Epithelial cell of prostate (primary cell): ENCODE measurements around the gene HBS1L.
"Not testable (repeated sequence)": the region's sequence is repeated elsewhere in the genome, so short reads cannot be mapped to it uniquely, and the experiment has no call there.

ENCODE experiments used
- DNase-seq: peaks from one replicate; pipeline ENCODE4 v3.0.0-alpha.2; 2011; ENCODE audit warnings: low read depth, low spot score
- H3K27ac ChIP-seq: fragments of 450-650 bp; 2 replicates; pipeline ENCODE4 v1.5.1; 2017; ENCODE audit warnings: mild to moderate bottlenecking

HBS1L gene

DNA sequence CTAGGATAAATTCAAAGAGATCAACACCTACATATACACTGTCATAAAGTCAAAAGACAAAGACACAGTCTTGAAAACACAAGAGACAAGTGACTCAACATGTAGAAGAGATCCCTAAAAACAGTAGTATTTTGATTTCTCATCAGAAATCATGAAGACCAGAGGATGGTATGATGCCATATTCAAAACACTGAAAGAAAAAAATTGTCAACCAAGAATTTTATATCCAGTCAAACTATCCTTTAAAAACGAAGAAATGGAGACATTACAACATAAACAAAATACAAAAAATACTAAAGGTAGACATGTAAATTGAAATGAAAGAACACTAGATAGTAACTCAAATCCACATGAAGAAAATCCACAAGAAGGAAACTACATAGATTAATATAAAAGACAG, 27.3 kb upstream of the HBS1L start:
- DNase-seq = no peak
- no peak overlapping the region for H3K27ac ChIP-seq

DNA sequence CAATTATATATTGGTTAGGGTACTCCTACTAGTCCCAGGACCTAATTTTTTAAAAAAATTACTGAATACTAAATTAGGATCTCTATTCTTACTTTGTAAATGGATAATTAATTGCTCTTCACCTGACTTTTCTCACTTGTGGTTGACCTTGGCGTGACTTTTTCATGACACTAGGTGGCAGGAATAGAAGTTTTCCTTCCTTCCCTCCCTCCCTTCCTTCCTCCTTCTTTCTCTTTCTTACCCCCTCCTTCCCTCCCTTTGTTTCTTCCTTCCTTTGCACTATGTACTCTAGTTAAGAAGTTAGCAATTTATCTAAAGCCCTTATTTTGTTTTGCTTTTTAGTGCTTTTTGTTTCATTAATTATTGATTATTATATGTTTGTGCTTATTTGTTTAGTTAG, 20.4 kb upstream of the HBS1L start:
- H3K27ac ChIP-seq = no peak overlapping the region
- no peak for DNase-seq

DNA sequence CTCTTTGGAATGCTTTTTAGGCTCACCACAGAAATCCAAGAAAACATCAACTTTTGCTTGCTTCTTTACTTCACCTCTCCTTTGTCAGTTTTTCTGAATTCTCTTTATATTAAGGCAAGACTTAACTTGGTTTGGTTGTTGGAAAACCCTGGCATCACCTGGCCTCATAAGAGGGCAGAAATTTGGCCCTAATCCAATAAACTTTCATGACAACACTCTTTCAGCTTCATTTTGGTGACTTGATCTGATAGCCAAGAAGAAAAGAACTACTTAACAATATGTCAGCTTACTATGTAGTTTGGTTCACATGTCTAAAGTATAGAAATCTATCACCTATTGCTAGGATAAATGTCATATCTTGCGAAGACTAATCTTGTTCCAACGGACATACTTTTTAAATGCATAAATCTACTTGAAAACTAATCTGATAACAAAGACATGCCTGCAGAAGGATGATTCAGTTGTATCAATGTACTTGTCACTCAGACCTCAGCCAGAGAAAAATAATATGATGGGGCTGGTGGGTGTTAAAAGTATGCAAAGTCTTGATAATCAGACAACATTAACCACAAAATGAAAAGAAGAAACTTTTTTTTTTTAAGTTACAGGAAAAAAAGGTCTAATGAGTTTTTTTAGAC, 19.3 kb upstream of the HBS1L start:
- DNase-seq = no peak
- H3K27ac ChIP-seq = no peak overlapping the region

DNA sequence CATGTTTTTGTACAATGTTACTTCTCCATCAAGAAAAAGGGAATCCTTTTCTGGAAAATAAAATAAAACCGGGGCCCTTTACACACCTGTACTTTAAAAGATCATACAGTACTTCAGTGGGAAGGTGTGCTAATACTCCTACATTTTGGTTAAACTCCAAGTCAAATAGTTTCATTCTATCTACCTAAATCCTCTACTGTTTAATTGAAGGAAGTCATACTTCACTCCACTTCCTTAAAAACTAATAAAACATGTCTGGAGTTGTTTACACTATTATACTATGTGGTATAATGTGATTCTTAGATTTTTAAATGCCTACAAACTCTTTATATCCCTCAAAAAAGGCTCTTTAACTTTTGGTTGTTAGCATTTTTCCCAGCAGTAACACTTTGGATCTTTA, 18.6 kb upstream of the HBS1L start:
- no peak overlapping the region for H3K27ac ChIP-seq
- DNase-seq = no peak

DNA sequence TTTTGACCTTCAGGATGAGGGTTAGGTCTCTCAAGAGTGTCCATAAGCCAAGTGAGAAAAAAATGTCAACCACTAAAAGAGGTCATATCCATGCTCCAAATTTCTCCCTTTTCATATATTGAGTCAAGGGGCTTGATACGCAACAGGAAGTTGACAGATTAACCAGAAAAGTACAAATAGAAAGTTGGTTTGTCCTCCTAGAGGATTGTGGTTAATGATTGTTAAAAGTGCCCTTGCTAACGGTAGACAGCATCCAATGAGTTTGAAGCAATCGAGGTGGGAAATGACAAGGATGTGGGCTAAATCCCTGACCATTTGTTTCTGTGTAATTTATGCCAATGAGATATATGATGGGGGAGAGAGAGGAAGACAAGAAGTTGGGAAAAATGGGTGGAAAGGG, 18.1 kb upstream of the HBS1L start:
- no peak overlapping the region for H3K27ac ChIP-seq
- DNase-seq = no peak

DNA sequence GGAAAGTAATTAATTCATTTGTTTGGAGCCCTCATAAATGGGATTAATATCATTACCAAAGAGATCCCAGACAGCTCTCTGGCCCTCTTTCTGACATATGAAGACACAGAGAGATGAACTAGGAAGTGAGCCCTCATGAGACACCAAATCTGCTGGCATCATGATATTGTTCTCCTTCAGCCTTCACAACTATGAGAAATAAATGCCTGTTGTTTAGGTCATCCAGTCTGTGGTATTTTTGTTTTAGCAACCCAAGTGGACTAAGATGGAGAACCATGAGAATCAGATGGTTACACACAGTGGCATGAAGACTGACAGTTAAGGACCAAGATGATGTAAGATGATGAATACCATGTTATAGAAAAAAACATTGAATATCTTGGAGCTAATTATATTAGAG, 16.9 kb upstream of the HBS1L start:
- DNase-seq = no peak
- H3K27ac ChIP-seq = no peak overlapping the region

DNA sequence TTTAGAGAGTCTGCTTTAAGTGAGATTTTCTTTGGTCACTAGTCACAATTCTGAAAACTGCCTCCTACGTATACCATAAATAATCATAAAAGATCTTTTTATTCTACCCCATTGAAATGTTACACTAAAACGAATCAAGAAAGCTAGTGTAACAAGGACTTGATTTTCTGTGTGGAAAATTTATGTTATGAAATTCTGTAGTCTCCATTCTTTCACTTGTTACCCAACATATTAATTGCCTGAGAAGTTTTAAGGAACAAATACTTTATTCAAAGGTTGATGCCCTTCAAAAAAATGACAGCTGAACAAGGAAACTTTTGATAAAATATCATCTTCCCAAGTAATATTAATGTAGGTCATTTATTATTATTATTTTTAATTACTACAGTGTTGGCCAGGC, 13.3 kb upstream of the HBS1L start:
- no peak for DNase-seq
- no peak overlapping the region for H3K27ac ChIP-seq

DNA sequence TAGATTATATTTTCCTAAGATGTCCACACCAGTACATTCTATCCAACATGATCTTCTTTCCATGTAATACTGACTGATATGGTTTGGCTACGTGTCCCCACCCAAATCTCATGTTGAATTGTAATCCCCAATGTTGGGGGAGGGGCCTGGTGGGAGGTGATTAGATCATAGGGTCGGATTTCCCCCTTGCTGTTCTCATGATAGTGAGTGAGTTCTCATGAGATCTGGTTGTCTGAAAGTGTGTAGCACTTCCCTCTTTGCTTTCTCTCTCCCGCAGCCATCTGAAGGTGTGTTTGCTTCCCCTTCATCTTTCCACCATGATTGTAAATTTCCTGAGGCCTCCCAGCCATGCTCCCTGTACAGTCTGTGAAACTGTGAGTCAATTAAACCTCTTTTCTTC, 12.2 kb upstream of the HBS1L start:
- H3K27ac ChIP-seq = no peak overlapping the region
- no peak for DNase-seq

DNA sequence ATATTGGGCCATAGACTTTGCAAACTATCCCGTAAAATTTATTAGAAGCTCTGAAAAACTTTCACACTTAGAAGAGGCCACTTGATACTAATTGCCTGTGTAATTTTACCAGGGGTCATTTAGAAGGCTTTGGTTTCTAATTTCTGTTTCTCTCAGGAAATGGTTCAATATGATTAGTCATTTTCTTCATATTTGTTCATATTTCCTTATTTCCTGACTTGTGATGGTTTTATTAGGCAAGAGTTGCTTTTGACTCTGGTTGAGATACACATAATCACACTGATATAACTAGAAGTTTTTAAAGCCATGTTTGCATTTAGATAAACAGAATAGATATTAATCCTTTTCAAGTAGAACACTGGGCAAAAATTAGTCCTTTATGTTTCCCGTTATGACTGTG, 11.8 kb upstream of the HBS1L start:
- no peak for DNase-seq
- H3K27ac ChIP-seq = no peak overlapping the region

DNA sequence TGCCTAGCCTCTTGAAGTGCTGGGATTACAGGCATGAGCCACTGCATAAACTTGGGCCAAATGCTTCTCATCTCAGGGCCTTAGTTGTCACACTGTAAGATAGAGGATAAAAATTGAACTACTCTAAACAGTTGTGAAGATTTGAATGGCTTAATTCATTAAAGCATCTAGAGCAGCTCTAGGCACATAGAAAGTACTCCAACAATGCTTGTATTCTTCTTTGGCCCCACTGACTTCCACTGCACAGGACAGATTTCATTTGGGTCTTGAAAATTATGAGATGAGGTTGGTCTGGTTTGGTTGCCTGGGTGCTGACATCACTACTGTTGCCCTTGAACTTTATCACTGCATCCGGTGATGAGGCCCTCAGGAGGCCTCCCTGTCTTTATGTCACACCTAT, 10.0 kb upstream of the HBS1L start:
- H3K27ac ChIP-seq = no peak overlapping the region
- no peak for DNase-seq

DNA sequence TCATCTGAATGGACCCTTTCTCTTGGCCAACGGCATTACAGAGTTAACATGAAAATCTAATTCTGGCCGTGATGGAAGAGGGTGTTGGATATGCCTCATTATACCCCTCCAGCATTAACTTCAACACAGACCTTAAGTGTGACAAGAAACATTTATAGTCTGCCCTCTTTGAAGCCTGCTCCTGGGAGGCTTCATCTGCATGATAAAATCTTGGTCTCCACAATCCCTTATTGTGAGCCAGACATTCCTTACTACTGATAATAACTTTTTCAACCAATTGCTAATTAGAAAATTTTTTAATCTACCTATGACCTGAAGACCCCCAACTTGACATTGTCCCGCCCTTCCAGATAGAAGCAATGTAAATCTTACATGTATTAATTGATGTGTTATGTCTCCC, 9.3 kb upstream of the HBS1L start:
- no peak overlapping the region for H3K27ac ChIP-seq
- no peak for DNase-seq

DNA sequence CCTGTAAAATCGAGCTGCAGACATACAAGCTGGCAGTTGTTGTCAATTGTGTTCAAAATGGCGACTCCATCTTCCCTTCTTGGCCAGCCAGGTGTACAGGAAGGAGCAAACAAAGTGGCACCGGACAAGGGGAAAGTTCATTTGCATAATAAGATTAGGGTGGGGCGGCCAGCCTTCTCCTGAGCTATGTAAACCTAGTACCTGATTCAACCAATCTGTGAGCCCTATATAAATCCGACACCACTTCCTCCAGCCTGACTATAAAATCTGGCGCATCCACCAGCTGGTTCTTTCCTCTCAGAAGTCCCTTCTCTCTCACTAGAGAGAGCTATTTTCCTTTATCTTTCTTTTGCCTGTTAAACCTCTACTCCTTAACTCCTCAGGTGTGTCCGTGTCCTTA, 8.1 kb upstream of the HBS1L start:
- H3K27ac ChIP-seq = no peak overlapping the region
- no peak for DNase-seq

DNA sequence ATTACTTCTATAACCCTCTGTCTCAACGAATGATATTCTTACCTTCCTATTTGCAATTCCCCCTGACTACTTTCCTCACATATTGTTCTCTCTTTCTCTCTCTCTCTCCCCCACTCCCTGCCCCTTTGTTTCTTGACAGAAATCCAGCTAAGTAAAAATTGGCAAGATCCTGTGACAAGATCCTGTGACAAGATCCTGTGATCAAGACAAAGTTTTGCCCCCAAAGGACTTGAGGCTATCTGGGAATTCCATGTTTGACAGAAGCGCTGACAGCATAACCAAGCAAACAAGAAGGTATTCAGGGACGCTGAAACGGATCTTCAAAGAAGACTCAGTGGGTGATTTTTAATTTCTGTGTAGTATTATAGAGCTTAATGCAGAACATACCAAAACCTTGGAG, 5.5 kb upstream of the HBS1L start:
- DNase-seq = no peak
- H3K27ac ChIP-seq = no peak overlapping the region

DNA sequence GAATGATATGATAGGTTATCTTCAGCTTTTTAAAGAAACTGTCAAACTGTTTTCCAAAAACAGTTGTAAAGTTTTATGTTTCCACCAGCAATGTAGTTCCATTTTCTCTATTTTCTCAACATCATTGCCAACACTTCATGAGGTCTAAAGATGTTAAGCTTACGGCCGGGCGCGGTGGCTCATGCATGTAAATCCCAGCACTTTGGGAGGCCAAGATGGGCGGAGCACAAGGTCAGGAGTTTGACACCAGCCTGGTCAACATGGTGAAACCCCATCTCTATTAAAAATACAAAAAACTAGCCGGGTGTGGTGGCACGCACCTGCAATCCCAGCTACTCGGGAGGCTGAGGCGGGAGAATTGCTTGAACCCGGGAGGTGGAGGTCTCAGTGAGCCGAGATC, 3.7 kb upstream of the HBS1L start:
- DNase-seq, H3K27ac ChIP-seq: not testable (repeated sequence)

DNA sequence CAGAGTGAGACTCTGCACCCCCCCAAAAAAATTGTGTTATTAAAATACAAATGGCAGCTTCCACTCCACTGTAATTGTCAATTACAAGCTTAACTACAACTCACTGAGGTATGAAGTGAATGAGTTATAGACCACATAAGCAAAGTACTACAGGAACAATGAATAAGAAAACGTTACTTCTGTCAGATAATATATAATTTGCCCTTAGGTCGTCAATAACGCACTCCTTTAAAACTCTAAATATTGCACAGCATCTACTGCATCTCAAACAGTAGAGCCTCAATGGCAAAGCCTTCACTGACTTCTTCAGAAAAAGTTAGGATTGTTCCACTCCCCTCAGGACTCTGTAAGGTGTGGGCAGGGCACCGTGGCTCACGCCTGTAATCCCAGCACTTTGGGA, 2.0 kb upstream of the HBS1L start:
- H3K27ac ChIP-seq = no peak overlapping the region
- no peak for DNase-seq

DNA sequence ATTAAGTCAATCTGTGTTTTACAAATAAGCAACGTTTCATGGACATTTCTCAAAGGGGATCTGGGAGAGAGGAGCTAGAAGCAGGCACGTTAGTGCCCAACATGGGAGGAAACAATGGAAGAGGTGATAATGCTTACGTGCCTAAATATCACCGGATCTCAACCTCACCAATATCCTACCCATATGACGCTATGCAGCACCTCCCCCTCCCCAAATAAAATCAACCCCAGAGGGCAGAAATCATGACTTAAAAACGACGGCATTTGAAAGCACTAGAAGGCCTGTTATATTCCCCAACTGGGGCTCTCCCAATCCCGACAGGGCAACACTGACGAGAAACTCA, 425 bp downstream of the HBS1L start:
- no peak for DNase-seq

DNA sequence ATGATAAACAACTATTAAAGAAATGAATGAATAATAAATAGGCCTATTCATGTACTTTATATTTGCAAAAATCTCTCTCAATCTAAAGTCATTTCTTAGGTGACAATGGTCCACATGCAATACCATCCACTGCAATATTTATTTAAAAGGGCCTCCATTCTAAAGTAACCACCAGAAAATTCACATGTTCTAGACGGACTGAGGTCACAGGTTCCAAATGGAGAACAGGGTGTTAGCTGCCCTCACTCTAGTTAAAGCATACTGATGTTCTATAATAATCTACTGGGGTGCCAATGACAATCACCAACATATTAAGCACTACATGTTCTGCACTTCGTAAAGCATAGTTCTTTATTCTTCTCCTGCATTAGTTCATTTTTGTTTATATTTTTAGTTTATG, 1.2 kb downstream of the HBS1L start:
- no peak overlapping the region for H3K27ac ChIP-seq
- DNase-seq = no peak

More for the DNA sequence above, 425 bp downstream of the HBS1L start:
- H3K27ac ChIP-seq = peak overlapping the region; percentile 59

DNA sequence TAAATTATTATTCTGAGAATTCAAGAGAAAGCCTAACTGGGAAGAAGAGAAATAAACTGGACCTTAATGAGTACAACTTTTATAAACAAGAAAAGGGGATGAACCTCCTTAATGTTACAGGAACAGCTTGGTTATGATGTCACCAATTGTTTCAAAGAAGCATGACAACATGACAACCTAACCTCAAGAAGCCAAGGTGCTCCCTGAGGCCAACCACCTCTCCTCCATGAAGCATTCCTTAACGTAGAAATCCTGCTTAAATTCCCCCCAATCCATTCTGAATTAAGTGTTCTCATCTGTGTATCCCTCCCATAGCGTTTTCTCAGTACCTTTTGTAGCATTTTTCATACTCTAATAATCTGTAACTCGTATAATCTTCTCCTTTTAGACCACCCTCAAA, 1.7 kb downstream of the HBS1L start:
- no peak for DNase-seq
- no peak overlapping the region for H3K27ac ChIP-seq

DNA sequence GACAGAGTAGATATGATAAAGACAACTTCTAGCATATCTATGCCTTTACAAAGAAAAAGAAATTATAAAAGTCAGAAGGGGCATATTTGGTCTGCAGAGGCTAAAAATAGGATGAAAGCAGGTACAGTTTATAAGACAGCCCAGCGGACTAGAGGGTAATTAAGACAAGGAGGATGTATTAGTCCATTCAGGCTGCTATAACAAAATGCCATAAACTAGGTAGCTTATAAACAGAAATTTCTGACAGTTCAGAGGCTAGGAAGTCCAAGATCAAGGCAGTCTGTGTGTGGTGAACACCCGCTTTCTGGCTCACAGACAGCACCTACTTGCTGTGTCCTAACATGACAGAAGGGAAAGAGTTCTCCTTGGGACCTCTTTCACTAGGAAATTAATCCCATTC, 5.7 kb downstream of the HBS1L start:
- H3K27ac ChIP-seq = no peak overlapping the region
- no peak for DNase-seq

DNA sequence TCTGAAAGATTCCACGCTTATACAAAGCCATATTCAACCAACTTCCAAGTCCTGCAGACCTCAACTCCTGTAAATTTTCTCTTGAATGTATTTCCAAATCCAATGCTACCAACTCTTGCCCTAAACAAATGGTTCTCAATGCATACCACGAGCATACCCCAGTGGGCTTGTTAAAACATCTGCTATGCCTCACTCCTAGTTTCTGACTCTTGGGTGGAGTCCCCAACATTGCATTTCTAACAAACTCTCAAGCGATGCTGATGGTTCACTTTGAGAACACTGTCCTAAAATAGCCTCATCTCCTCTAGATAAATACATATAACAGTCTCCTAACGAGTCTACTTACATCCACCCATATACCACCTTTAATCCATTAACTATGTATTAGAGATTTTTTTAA, 7.3 kb downstream of the HBS1L start:
- no peak overlapping the region for H3K27ac ChIP-seq

DNA sequence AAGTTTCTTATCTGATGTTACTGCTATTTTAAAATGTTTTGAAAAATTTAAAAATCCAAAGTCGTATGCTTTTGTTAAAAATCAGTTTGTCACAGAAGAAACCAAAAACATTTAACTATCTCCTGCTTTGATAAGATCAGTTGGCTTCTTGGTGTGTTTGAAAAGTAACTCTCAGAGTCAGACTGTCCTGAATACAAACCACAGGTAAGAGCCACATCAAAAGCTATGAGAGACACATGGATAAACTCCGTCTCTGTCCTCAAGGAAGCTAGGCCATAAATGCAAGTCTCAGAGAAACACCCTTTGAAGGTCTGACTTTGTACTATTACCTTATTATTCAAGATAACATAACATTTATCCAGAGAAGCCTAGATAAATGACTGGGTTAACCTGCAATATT, 7.7 kb downstream of the HBS1L start:
- no peak for DNase-seq
- H3K27ac ChIP-seq = no peak overlapping the region

More for the DNA sequence above, 7.3 kb downstream of the HBS1L start:
- DNase-seq = no peak

DNA sequence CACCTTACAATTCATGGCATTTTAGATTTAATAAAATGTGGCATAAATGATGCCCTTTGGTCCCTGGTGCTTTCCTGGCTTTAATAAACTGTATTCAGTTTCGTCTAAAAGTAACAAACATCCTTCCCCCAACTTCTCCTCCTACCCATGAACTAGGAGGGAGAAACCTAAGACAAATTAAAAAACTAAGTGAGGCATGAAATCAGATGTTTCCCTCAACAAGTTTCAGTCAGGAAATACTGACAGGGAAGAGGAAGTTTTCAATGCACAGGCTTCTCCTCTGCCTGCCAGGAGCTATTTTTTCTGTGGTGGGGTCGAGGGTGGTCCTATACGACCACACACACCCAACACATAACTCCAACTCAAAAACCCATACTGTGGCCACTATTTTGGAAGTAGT, 10.0 kb downstream of the HBS1L start:
- H3K27ac ChIP-seq = no peak overlapping the region

DNA sequence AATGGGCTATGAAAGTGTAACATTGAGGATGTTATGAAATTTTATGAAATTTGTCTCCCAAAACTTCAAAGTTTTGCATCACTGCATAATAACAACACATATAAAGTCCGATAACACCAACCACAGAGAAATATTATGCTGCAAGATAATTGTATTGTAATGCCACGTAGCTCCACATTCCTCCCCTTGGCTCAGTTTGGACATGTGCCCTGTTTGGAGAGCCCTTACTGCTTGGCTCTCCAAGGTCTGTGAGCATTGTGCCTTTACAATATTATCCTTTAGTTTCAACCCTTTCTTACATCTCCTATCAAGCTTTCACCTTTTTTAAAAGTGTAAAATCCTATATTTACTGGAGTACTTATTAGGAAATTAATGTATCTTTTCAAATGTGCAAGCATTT, 10.8 kb downstream of the HBS1L start:
- no peak overlapping the region for H3K27ac ChIP-seq
- DNase-seq = no peak

More for the DNA sequence above, 10.0 kb downstream of the HBS1L start:
- DNase-seq = no peak
